Panc1 (cell line): ENCODE measurements around the gene ATF7. TPM values are rescaled to one million over a fixed set of nuclear protein-coding genes. Genes with fewer than 3 reads are reported as not detected.
"Not testable (repeated sequence)": the region's sequence is repeated elsewhere in the genome, so short reads cannot be mapped to it uniquely, and the experiment has no call there.

Experiments used
- ATAC-seq: fragments of 200-7000 bp; cut with Tn5 transposase; 2 replicates; pipeline ENCODE4 v1.9.1; 2020; ENCODE audit warnings: mild to moderate bottlenecking, moderate library complexity
- BruUV-seq: library from RNA; stranded (reverse); fragments of 400-500 nt; replicated peaks from 2 replicates; lab custom pipeline; 2021; lab: Mats Ljungman, UMichigan
- CTCF ChIA-PET: fragments of 300-600 bp; sonication (Branson Sonifier 250); formaldehyde crosslinking; loops from one replicate; lab custom pipeline; 2022; ENCODE audit warnings: antibody characterized with exemption; lab: Charles Lee
- POLR2A ChIA-PET: fragments of 300-600 bp; sonication (Branson Sonifier 250); formaldehyde crosslinking; loops from one replicate; lab custom pipeline; 2022; ENCODE audit warnings: antibody characterized with exemption; lab: Charles Lee
- DNase-seq: peaks from one replicate; pipeline ENCODE4 v3.0.0-alpha.2; 2010; ENCODE audit warnings: low read depth, low spot score
- H3K27ac ChIP-seq: 2 replicates; pipeline ENCODE4 v1.5.1; 2011; ENCODE audit warnings: mild to moderate bottlenecking, low read length, inconsistent platforms
- H3K27me3 ChIP-seq: fragments of 200-500 bp; sonication (Bioruptor generic); 2 replicates; pipeline ENCODE4 v1.6.0; 2014; ENCODE audit warnings: low read length, inconsistent platforms; ENCODE audit not compliant: control insufficient read depth, insufficient read depth
- H3K36me3 ChIP-seq: fragments of 200-500 bp; sonication (Bioruptor generic); 2 replicates; pipeline ENCODE4 v1.5.1; 2014; ENCODE audit warnings: inconsistent platforms, mild to moderate bottlenecking, low read length, moderate library complexity; ENCODE audit not compliant: control insufficient read depth, insufficient read depth
- H3K4me1 ChIP-seq: 2 replicates; pipeline ENCODE4 v1.5.1; 2011; ENCODE audit warnings: inconsistent platforms, mild to moderate bottlenecking, low read length, moderate library complexity; ENCODE audit not compliant: control insufficient read depth, insufficient read depth
- H3K4me3 ChIP-seq, 2 experiments: 2 replicates each; pipeline ENCODE4 v1.5.1; 2011 to 2012; ENCODE audit warnings: low read depth in 2 of 2, low read length in 2 of 2, mild to moderate bottlenecking in 2 of 2, inconsistent platforms in 1 of 2, moderate library complexity in 1 of 2
- H3K9me3 ChIP-seq: fragments of 200-500 bp; sonication (Bioruptor generic); 2 replicates; pipeline ENCODE4 v1.5.1; 2014; ENCODE audit warnings: low read depth, mild to moderate bottlenecking, inconsistent platforms, low read length, moderate library complexity; ENCODE audit not compliant: control insufficient read depth, insufficient read depth
- CTCF ChIP-seq: fragments of 450-650 bp; IDR thresholded peaks from 2 replicates; pipeline ENCODE4 v1.5.1; 2017; ENCODE audit warnings: mild to moderate bottlenecking
- REST ChIP-seq, 2 experiments: IDR thresholded peaks; 2 replicates each; pipeline ENCODE4 v1.6.1; 2011 to 2012; ENCODE audit warnings: low read depth in 2 of 2, control low read depth in 1 of 2, low read length in 1 of 2, mild to moderate bottlenecking in 1 of 2, moderate library complexity in 1 of 2; ENCODE audit not compliant: insufficient read depth in 1 of 2
- SIN3A ChIP-seq: IDR thresholded peaks from 2 replicates; pipeline ENCODE4 v1.6.1; 2012; ENCODE audit warnings: low read depth, mild to moderate bottlenecking, low read length, moderate library complexity, borderline replicate concordance; ENCODE audit not compliant: insufficient read depth
- TCF7L2 ChIP-seq: IDR thresholded peaks from 2 replicates; pipeline ENCODE4 v1.6.1; 2011; ENCODE audit warnings: mild to moderate bottlenecking, low read depth, low read length, inconsistent platforms
- in situ Hi-C: cut with HindIII; loops from 2 replicates; pipeline ENCODE4 v1.10.0; 2016; ENCODE audit warnings: low sequenced_read_pairs, low pct_unique_long_range_greater_than_20kb
- intact Hi-C: fragments of 100-400 bp; cut with micrococcal nuclease; formaldehyde crosslinking; loops from one replicate; pipeline ENCODE4 v1.10.0; 2022; ENCODE audit not compliant: unreplicated experiment
- total RNA-seq: library from RNA; stranded (reverse); gene quantifications from one replicate; pipeline ENCODE4 v1.2.1, GENCODE V29; 2021; ENCODE audit not compliant: unreplicated experiment

ATF7 gene
- total RNA-seq, 1 experiment from 2014 or later = 29.5 TPM

GRCh38 chr12:53600490-53601295 lies 25.5 kb downstream of the ATF7 start:
- H3K4me3 ChIP-seq = no peak overlapping the region
- H3K9me3 ChIP-seq = no peaks in the 10 kb centered on the region
- no peak overlapping the region for H3K27ac ChIP-seq
- no peaks in the 10 kb centered on the region for H3K27me3 ChIP-seq
- no TSS peak for BruUV-seq
- intact Hi-C loops = no loop called here
- no peak for TF ChIP-seq REST (IDR thresholded peaks at IDR 0.05; ENCODE audit: insufficient read depth in 1 of 2, low read depth in 2 of 2, low read length in 1 of 2)
- TF ChIP-seq TCF7L2 = 0 out of 2 replicates have a peak, but pooled peaks have one; percentile 14
- ChIA-PET CTCF (no interaction called here), POLR2A (no interaction called here)
- ATAC-seq = no peak
- DNase-seq = no peak
- peaks cover 29% of the 10 kb centered on the region for H3K4me1 ChIP-seq
- H3K36me3 ChIP-seq = no peaks in the 10 kb centered on the region; the same call in 1 of the 2 replicates
- in situ Hi-C loops = no loop called here

GRCh38 chr12:53599579-53599978 lies 26.6 kb downstream of the ATF7 start:
- Histone ChIP-seq H3K27me3 (no peaks in the 10 kb centered on the region), H3K36me3 (no peaks in the 10 kb centered on the region; the same call in 1 of the 2 replicates), H3K27ac (no peak overlapping the region), H3K9me3 (no peaks in the 10 kb centered on the region), H3K4me3 (no peak overlapping the region), H3K4me1 (peaks cover 29% of the 10 kb centered on the region)
- peak; percentile 30; the same call in 1 of the 2 replicates for TF ChIP-seq CTCF
- no peak for TF ChIP-seq SIN3A
- ChIA-PET POLR2A (interaction anchor here (0.7 kb wide), 1 partner anchor 106 kb away, joined by 4 read pairs; no protein-coding TSS in a partner anchor), CTCF (no interaction called here)
- in situ Hi-C loops = no loop called here
- intact Hi-C loops = no loop called here
- ATAC-seq (no peak; the same call in 1 of the 2 replicates), DNase-seq (no peak)
- no TSS peak for BruUV-seq

- H3K27me3 ChIP-seq, BruUV-seq, DNase-seq, CTCF ChIA-PET, in situ Hi-C loops, H3K4me3 ChIP-seq, H3K9me3 ChIP-seq, ATAC-seq, intact Hi-C loops, H3K27ac ChIP-seq, H3K36me3 ChIP-seq: not testable (repeated sequence)
- POLR2A ChIA-PET = interaction anchor here (0.7 kb wide), 1 partner anchor 106 kb away, joined by 4 read pairs; no protein-coding TSS in a partner anchor
- H3K4me1 ChIP-seq = peaks cover 27% of the 10 kb centered on the region
Measured at GRCh38 chr12:53598971-53599370, 27.2 kb downstream of the ATF7 start.
